Measurements from ENCODE around the gene UQCRQ.

Gene UQCRQ

GRCh38 chr5:132837868-132838267 lies 28.6 kb upstream of the UQCRQ start:
- no peak overlapping the region for H3K27ac ChIP-seq
- H3K36me3 ChIP-seq: no peaks in the 10 kb centered on the region

DNA sequence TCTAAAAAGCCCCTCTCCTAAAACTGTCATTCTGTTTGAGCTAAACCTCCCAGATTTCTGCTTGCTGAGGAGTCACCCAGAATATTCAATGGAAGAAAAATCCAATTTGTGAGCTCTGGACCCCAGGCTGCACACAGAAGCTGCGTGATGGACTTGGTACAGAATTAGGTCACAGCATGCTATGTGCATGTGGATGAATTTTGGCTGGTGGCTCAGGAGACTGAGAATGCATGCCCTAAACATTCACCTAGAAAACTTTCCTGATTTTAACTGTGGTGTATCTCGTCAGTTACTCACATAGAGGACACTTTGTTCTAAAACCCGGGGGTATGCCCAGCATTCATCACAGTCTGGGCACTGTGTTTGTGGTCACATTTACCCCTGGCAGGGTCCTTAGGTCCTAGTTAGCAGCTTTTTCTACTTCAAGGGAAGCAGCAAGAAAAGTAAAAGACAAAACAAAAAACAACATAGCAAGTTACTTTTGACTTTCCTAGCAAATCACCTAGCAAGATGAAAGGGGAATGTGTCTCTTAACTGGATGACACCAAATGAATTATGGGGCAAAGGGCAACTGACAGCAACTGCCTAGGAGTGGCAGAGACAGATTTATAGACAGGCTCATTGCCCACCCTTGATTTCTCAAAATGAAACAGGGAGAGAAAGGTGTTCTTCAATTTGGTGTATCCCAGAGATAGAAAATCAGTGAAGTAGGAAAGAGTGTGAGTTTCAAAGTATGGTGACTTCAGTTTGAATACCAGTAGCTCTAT lies 27.7 kb upstream of the UQCRQ start:
- Histone ChIP-seq H3K4me3 (ENCODE audit: low read depth in 1 of 2, low read length in 1 of 2) (no peak overlapping the region), H3K4me1 (ENCODE audit: control insufficient read depth in 1 of 2, insufficient read depth in 1 of 2, low read depth in 1 of 2, low read length in 1 of 2) (no peaks in the 10 kb centered on the region), H3K36me3 (no peaks in the 10 kb centered on the region), H3K9me3 (no peaks in the 10 kb centered on the region), H3K27ac (no peak overlapping the region), H3K27me3 (peaks cover 57% of the 10 kb centered on the region)
- no peak for TF ChIP-seq CTCF (IDR thresholded peaks at IDR 0.05)

More at GRCh38 chr5:132837868-132838267, 28.6 kb upstream of the UQCRQ start:
- H3K9me3 ChIP-seq: no peaks in the 10 kb centered on the region
- H3K27me3 ChIP-seq: peaks cover 66% of the 10 kb centered on the region
- no peaks in the 10 kb centered on the region for H3K4me1 ChIP-seq (ENCODE audit: control insufficient read depth in 1 of 2, insufficient read depth in 1 of 2, low read depth in 1 of 2, low read length in 1 of 2)
- no peak for TF ChIP-seq CTCF (IDR thresholded peaks at IDR 0.05)
- H3K4me3 ChIP-seq (ENCODE audit: low read depth in 1 of 2, low read length in 1 of 2): no peak overlapping the region

GRCh38 chr5:132839426-132840301 lies 26.8 kb upstream of the UQCRQ start:
- peaks cover 50% of the 10 kb centered on the region for H3K27me3 ChIP-seq
- no peaks in the 10 kb centered on the region for H3K36me3 ChIP-seq
- H3K4me1 ChIP-seq (ENCODE audit: control insufficient read depth in 1 of 2, insufficient read depth in 1 of 2, low read depth in 1 of 2, low read length in 1 of 2): no peaks in the 10 kb centered on the region
- H3K27ac ChIP-seq: no peak overlapping the region
- H3K4me3 ChIP-seq (ENCODE audit: low read depth in 1 of 2, low read length in 1 of 2): no peak overlapping the region
- no peaks in the 10 kb centered on the region for H3K9me3 ChIP-seq
- no peak for TF ChIP-seq CTCF (IDR thresholded peaks at IDR 0.05)

DNA sequence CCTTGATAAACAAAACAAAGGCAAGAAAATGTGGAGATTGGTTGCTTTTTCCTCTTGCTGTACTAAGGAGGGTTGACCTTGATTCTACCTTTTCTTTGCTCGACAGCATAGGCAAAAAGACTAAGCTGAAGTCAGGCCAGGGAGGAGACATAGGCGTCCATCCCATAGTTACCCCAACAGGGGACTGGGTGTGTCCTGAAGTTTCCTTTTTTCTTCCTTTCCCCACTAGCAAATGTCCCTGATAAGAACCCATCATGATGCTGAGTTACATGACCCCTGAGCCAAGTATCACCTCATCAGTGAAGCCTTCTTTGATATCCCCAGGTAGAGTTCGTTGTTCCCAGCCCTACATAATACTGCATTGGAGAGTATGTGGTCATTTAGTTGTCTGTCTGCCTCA lies 26.1 kb upstream of the UQCRQ start:
- H3K27ac ChIP-seq: no peak overlapping the region
- no peak overlapping the region for H3K4me3 ChIP-seq (ENCODE audit: low read depth in 1 of 2, low read length in 1 of 2)
- peaks cover 44% of the 10 kb centered on the region for H3K27me3 ChIP-seq
- H3K4me1 ChIP-seq (ENCODE audit: control insufficient read depth in 1 of 2, insufficient read depth in 1 of 2, low read depth in 1 of 2, low read length in 1 of 2): no peaks in the 10 kb centered on the region
- no peaks in the 10 kb centered on the region for H3K9me3 ChIP-seq
- no peaks in the 10 kb centered on the region for H3K36me3 ChIP-seq
- no peak for TF ChIP-seq CTCF (IDR thresholded peaks at IDR 0.05)

- H3K9me3 ChIP-seq: no peaks in the 10 kb centered on the region
- no peaks in the 10 kb centered on the region for H3K36me3 ChIP-seq
- H3K4me3 ChIP-seq (ENCODE audit: low read depth in 1 of 2, low read length in 1 of 2): no peak overlapping the region
- H3K27ac ChIP-seq: no peak overlapping the region
- no peaks in the 10 kb centered on the region for H3K4me1 ChIP-seq (ENCODE audit: control insufficient read depth in 1 of 2, insufficient read depth in 1 of 2, low read depth in 1 of 2, low read length in 1 of 2)
- TF ChIP-seq CTCF (IDR thresholded peaks at IDR 0.05): no peak
- peaks cover 42% of the 10 kb centered on the region for H3K27me3 ChIP-seq
Observed at GRCh38 chr5:132840896-132841295, 25.5 kb upstream of the UQCRQ start.

All from neutrophil (primary cell).